Measurements from ENCODE around the gene GET4.
A peak's percentile ranks its signal among the peaks of the same experiment; 100 is the strongest.

GET4 gene

GRCh38 chr7:876972-877311, 588 bp downstream of the GET4 start:
- DNase-seq (ENCODE audit: low read depth): no peak
- peak overlapping the region; percentile 87 for H3K4me3 ChIP-seq (replicated peaks; ENCODE audit: low read depth, low read length)
- TF ChIP-seq, protein P1, sequence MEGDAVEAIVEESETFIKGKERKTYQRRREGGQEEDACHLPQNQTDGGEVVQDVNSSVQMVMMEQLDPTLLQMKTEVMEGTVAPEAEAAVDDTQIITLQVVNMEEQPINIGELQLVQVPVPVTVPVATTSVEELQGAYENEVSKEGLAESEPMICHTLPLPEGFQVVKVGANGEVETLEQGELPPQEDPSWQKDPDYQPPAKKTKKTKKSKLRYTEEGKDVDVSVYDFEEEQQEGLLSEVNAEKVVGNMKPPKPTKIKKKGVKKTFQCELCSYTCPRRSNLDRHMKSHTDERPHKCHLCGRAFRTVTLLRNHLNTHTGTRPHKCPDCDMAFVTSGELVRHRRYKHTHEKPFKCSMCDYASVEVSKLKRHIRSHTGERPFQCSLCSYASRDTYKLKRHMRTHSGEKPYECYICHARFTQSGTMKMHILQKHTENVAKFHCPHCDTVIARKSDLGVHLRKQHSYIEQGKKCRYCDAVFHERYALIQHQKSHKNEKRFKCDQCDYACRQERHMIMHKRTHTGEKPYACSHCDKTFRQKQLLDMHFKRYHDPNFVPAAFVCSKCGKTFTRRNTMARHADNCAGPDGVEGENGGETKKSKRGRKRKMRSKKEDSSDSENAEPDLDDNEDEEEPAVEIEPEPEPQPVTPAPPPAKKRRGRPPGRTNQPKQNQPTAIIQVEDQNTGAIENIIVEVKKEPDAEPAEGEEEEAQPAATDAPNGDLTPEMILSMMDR (IDR thresholded peaks at IDR 0.05; ENCODE audit: low read length, missing control alignments): no peak

GRCh38 chr7:877312-878232, 1.2 kb downstream of the GET4 start:
- TF ChIP-seq, protein P1 (IDR thresholded peaks at IDR 0.05; ENCODE audit: low read length, missing control alignments): no peak
- no peak for DNase-seq (ENCODE audit: low read depth)
- peak overlapping the region; percentile 87 for H3K4me3 ChIP-seq (replicated peaks; ENCODE audit: low read depth, low read length)

GRCh38 chr7:879093-879492, 2.7 kb downstream of the GET4 start:
- DNase-seq (ENCODE audit: low read depth): no peak
- TF ChIP-seq, protein P1 (IDR thresholded peaks at IDR 0.05; ENCODE audit: low read length, missing control alignments): no peak
- no peak overlapping the region for H3K4me3 ChIP-seq (replicated peaks; ENCODE audit: low read depth, low read length)

DNA sequence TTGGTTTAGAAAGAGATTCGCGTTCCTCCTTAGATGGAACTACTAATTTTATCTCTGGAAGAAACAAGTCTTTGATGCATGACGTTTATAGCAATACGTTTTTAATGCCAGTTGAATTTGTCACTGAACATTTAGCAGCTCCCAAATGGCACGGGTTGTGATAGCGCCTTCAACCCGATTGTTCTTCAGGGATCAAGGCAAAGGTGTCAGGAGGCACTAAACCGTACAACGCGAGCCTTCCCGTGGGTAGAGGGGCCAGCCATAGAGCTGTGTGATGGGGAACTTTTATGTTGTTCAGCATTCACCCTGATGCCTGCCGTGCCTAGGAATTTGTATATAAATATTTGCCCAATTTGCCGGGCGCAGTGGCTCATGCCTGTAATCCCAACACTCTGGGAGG, 3.4 kb downstream of the GET4 start:
- TF ChIP-seq, protein P1 (IDR thresholded peaks at IDR 0.05; ENCODE audit: low read length, missing control alignments): no peak
- no peak overlapping the region for H3K4me3 ChIP-seq (replicated peaks; ENCODE audit: low read depth, low read length)
- DNase-seq (ENCODE audit: low read depth): no peak

DNA sequence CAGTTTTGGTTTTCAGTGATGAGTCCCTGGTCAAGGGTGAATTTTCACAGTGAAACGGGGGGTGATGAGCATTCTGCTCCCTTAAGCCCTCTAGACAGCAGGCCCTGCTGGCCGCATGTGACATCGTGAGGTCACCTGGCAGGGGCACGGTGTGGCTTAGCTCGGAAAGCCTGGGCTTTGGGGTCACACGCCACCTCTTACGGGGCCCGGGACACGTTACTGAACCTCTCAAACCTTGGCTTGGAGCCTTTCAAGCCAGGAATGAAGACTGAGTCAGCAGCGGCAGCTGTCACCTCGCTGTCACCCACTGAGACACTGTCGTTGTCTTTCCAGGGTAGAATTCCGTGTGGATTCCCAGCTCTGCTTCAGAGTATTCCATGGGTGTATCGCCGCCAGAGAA, 4.1 kb downstream of the GET4 start:
- H3K4me3 ChIP-seq (replicated peaks; ENCODE audit: low read depth, low read length): no peak overlapping the region
- TF ChIP-seq, protein P1 (IDR thresholded peaks at IDR 0.05; ENCODE audit: low read length, missing control alignments): no peak
- no peak for DNase-seq (ENCODE audit: low read depth)

DNA sequence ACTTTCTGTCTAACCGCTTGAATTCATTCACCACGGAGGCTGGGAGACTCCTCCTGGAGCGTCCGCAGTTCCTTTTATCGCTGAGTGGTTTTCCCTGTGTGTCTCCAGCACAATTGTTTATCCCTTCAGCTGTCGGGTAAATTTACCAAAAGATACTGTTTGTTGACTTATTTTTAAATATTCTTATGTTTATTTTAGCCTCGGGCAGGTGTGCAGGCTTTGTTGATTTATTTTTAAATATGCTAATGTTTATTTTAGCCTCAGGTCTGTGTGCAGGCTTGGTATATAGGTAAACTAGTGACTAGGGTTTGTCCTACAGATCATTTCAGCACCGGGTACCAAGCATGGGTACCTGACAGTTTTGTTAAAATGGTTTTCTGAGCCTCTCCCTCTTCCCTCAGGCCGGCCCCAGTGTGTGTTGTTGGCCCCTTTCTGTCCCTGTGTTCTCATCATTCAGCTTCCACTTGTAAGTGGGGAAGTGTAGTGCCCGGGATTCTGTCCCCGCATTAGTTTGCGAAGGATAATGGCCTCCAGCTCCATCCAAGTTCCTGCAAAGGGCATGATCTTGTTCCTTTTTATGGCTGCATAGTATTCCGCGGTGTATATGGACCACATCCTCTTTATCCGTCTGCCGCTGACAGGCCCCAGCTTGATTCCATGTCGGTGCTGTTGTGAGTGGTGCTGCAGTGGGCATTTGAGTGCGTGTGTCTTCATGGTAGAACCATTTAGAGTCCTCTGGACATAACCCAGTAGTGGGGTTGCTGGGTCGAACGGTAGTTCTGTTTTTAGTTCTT, 5.3 kb downstream of the GET4 start:
- H3K4me3 ChIP-seq (replicated peaks; ENCODE audit: low read depth, low read length): no peak overlapping the region
- TF ChIP-seq, protein P1 (IDR thresholded peaks at IDR 0.05; ENCODE audit: low read length, missing control alignments): no peak
- no peak for DNase-seq (ENCODE audit: low read depth)

Data from fibroblast of pulmonary artery (primary cell).